Keratinocyte (primary cell): ENCODE results near the gene GPR171.
"Not testable (repeated sequence)": the region's sequence is repeated elsewhere in the genome, so short reads cannot be mapped to it uniquely, and the experiment has no call there.

Experiments used
- EZH2 ChIP-seq: IDR thresholded peaks from one replicate; pipeline ENCODE4 v1.6.1; 2012; ENCODE audit warnings: inconsistent platforms, mild to moderate bottlenecking, low read length, moderate library complexity
- TF ChIP-seq, protein P1 (sequence below), 3 experiments: IDR thresholded peaks in 1 of 3; conservative IDR thresholded peaks in 1 of 3; optimal IDR thresholded peaks in 1 of 3; 2 replicates in 2 of 3; 3 replicates in 1 of 3; pipeline versions ENCODE3 to v1.5.1; 2011; ENCODE audit warnings: low read length in 3 of 3, mild to moderate bottlenecking in 3 of 3, moderate library complexity in 2 of 3, control low read depth in 1 of 3, inconsistent platforms in 1 of 3; ENCODE audit not compliant: insufficient read depth in 2 of 3; ENCODE audit errors: extremely low read depth in 1 of 3

DNA sequence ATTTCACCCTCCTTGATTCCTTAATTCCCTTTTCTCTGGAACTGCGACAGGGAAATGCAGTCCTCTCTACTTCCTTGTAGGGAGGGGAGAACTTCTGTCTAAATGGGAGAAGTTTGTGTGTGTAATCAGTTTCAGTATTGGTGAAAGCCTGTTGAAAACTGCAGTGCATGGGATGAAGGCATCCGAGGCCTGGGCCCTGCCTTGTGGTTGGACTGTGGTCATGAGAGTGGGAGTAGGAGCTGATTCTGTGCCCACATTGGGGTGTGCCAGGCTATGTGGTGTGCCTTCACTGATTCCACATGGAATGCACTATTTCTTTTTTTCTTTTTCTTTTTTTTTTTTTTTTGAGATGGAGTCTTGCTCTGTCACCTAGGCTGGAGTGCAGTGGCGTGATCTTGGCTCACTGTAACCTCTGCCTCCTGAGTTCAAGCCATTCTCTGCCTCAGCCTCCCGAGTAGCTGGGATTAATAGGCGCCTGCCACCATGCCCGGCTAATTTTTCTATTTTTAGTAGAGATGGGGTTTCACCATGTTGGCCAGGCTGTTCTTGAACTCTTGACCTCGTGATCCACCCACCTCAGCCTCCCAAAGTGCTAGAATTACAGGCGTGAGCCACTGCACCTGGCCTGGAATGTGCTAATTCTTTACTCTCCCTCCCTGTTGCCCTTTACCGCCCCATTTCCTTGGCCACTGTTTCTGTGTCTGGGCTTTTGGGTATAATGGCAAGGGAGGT, 32.9 kb downstream of the GPR171 start:
- TF ChIP-seq, protein P1, sequence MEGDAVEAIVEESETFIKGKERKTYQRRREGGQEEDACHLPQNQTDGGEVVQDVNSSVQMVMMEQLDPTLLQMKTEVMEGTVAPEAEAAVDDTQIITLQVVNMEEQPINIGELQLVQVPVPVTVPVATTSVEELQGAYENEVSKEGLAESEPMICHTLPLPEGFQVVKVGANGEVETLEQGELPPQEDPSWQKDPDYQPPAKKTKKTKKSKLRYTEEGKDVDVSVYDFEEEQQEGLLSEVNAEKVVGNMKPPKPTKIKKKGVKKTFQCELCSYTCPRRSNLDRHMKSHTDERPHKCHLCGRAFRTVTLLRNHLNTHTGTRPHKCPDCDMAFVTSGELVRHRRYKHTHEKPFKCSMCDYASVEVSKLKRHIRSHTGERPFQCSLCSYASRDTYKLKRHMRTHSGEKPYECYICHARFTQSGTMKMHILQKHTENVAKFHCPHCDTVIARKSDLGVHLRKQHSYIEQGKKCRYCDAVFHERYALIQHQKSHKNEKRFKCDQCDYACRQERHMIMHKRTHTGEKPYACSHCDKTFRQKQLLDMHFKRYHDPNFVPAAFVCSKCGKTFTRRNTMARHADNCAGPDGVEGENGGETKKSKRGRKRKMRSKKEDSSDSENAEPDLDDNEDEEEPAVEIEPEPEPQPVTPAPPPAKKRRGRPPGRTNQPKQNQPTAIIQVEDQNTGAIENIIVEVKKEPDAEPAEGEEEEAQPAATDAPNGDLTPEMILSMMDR (optimal IDR thresholded peaks at IDR 0.05 in 1 of 3, IDR thresholded peaks at IDR 0.05 in 1 of 3, conservative IDR thresholded peaks at IDR 0.05 in 1 of 3; ENCODE audit: extremely low read depth in 1 of 3, insufficient read depth in 2 of 3, low read length in 3 of 3): not testable (repeated sequence)
- TF ChIP-seq EZH2: not testable (repeated sequence)
